ENCODE results near the gene TBCEL. TPM values are rescaled to one million over a fixed set of nuclear protein-coding genes. Genes with fewer than 3 reads are reported as not detected.

TBCEL gene
- total and polyA plus RNA-seq, 12 donors, result 3.9 to 39.9 (median 28.8) TPM

DNA sequence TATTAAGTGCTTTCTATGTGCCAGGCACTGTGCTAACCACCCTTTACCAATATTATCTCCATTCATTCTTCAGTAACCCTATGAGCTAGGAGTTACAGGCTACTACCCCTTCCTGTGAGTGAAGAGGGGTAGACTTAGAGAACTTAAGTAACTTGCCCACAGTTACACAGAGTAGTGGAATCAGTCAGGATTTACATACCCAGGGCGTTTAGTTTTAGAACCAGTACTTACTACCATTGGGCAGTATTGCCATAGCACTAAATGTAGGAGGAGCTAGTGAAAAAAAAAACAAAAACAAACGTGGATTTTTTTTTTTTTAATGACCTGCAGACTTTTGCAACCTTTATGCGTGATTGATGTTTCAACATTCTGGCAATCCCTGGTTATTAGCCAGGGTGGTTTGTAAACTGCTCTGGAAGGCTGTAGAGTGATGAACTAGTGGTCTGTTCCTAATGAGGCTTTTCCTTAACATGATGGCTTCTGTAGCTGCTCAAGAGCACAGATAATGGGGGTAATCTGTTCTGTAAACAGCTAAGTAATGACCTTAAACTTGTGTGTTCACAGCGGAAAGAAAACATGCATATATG lies 11.4 kb downstream of the TBCEL start:
- H3K27me3 ChIP-seq, result no peaks in the 10 kb centered on the region
- H3K4me3 ChIP-seq, result no peak overlapping the region
- DNase-seq (no peak), ATAC-seq (no peak)
- H3K36me3 ChIP-seq, result no peaks in the 10 kb centered on the region
- 68 to 77% methylated on average over 4 of the region's 4 CpGs for WGBS, 2 donors
- TF ChIP-seq, protein P1, sequence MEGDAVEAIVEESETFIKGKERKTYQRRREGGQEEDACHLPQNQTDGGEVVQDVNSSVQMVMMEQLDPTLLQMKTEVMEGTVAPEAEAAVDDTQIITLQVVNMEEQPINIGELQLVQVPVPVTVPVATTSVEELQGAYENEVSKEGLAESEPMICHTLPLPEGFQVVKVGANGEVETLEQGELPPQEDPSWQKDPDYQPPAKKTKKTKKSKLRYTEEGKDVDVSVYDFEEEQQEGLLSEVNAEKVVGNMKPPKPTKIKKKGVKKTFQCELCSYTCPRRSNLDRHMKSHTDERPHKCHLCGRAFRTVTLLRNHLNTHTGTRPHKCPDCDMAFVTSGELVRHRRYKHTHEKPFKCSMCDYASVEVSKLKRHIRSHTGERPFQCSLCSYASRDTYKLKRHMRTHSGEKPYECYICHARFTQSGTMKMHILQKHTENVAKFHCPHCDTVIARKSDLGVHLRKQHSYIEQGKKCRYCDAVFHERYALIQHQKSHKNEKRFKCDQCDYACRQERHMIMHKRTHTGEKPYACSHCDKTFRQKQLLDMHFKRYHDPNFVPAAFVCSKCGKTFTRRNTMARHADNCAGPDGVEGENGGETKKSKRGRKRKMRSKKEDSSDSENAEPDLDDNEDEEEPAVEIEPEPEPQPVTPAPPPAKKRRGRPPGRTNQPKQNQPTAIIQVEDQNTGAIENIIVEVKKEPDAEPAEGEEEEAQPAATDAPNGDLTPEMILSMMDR (IDR thresholded peaks at IDR 0.05), result no peak
- no peak overlapping the region for H3K27ac ChIP-seq
- H3K4me1 ChIP-seq, result peaks cover 0 to 14% (median 2%) of the 10 kb centered on the region in 9 donors
- H3K9me3 ChIP-seq, result no peaks in the 10 kb centered on the region
- intact Hi-C loops (cut with DNase I), result no loop called here

DNA sequence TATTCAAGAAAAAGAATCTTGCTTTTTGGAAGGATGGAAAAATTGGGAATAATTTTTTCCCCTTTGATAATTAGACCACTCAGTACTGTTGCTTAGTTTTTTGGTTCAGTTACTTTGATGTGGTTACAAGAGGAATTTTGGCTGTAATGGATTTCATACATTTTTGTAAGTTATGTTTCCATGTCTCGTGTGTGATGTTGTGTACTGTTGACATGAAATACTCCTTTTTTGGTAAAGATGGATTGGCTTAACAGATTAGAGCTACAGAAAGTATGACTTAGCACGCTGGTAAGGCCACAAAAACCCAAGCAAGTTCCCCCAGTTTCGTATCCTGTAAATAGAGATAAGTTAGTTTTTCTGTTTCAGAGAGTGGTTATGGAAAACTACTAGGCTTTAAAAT lies 11.9 kb downstream of the TBCEL start:
- peaks cover 0 to 15% (median 0%) of the 10 kb centered on the region in 9 donors for H3K4me1 ChIP-seq
- H3K27ac ChIP-seq, result no peak overlapping the region
- no peaks in the 10 kb centered on the region for H3K27me3 ChIP-seq
- intact Hi-C loops (cut with DNase I), result no loop called here
- ATAC-seq (no peak), DNase-seq (no peak)
- H3K36me3 ChIP-seq, result no peaks in the 10 kb centered on the region
- 87 to 88% methylated on average over 3 of the region's 3 CpGs for whole genome bisulfite sequencing, 2 donors
- TF ChIP-seq, protein P1 (IDR thresholded peaks at IDR 0.05), result no peak
- no peak overlapping the region for H3K4me3 ChIP-seq
- H3K9me3 ChIP-seq, result no peaks in the 10 kb centered on the region

DNA sequence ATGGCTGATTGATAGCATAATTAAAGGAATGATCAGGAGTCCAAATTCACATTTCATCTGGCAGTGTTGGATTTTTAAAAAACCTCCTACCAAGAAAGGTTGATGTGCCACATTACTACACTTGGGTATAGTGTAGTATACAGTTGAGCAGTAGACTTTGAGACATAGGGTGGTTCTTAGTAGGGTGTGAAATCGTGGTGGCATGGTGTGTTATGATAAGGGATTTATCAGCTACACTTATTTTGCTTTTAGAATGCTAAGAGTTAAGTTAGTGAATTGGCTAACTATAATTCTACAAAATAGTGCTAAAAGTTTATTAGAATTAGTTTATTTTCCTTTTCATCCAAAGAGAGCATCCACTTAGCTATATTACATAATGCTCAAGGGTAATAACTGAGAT lies 13.1 kb downstream of the TBCEL start:
- Histone ChIP-seq H3K4me1 (peaks cover 0 to 27% (median 4%) of the 10 kb centered on the region in 9 donors), H3K9me3 (no peaks in the 10 kb centered on the region), H3K27ac (no peak overlapping the region), H3K27me3 (no peaks in the 10 kb centered on the region), H3K36me3 (no peaks in the 10 kb centered on the region), H3K4me3 (no peak overlapping the region)
- ATAC-seq, result no peak
- intact Hi-C loops (cut with DNase I), result no loop called here
- WGBS, 2 donors, result 55 to 65% methylated on average over 1 of the region's 1 CpG
- no peak for DNase-seq
- TF ChIP-seq, protein P1 (IDR thresholded peaks at IDR 0.05), result no peak

DNA sequence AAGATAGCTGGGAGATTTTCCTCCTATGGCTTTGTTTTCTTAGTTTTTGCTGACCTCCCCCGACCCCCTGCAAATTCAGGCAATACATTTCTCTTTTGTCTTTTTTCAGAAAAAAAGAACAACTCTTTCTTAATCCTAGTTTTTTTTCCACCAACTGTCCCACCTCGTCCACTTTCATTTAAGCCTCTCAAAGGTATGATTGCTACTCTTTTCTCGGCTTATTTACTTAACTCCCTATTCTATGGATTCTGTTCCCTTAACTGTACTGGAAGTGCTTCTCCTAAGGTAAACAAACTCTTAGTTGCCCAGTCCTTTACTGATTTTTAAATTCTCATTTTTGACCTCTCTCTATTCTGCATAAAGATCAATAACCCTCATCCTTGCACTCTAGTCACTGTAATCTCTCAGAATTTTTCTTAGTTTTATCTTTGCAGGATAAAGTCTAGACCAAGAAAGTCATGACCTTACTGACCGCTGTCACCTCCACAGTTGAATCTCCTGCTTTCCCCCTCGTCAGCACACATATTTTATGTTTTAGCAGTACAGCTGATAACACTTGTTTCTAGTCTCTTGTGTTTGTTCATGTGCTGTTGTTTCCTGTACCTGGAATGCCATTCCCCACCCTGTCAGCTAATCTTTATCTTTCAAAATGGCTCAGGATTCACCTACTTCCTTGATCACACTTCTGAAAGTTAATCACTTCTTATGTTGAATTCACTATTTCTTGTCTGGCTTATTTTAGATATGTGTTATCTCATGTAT lies 14.9 kb downstream of the TBCEL start:
- WGBS, 2 donors, result 83 to 86% methylated on average over 5 of the region's 5 CpGs
- H3K36me3 ChIP-seq, result no peaks in the 10 kb centered on the region
- H3K27me3 ChIP-seq, result no peaks in the 10 kb centered on the region
- TF ChIP-seq, protein P1 (IDR thresholded peaks at IDR 0.05), result no peak
- no peak overlapping the region for H3K4me3 ChIP-seq
- no peak overlapping the region for H3K27ac ChIP-seq
- peaks cover 0 to 37% (median 9%) of the 10 kb centered on the region in 9 donors for H3K4me1 ChIP-seq
- H3K9me3 ChIP-seq, result no peaks in the 10 kb centered on the region
- DNase-seq, result no peak
- intact Hi-C loops (cut with DNase I), result no loop called here
- ATAC-seq, result no peak
